H1 (cell line): ENCODE results near the gene CACNA1E.

Experiments used
- ASH2L ChIP-seq: fragments of 200-600, 300-600 bp; sonication (generic); IDR thresholded peaks from one replicate; pipeline ENCODE4 v1.7.1; 2017; ENCODE audit warnings: low read length
- CTCF ChIP-seq, 3 experiments: IDR thresholded peaks; 1 replicate in 2 of 3; 2 replicates in 1 of 3; pipeline versions ENCODE4 v1.5.1 to v1.6.1; 2011; ENCODE audit warnings: low read length in 3 of 3, mild to moderate bottlenecking in 3 of 3, inconsistent platforms in 2 of 3, low read depth in 1 of 3, moderate library complexity in 1 of 3; ENCODE audit not compliant: insufficient read depth in 1 of 3; ENCODE audit errors: control extremely low read depth in 1 of 3
- KDM5A ChIP-seq: fragments of 200-600 bp; IDR thresholded peaks from 2 replicates; pipeline ENCODE4 v1.7.1; 2012; ENCODE audit warnings: mild to moderate bottlenecking, low read length, inconsistent platforms, mixed read lengths
- MAX ChIP-seq: IDR thresholded peaks from 2 replicates; pipeline ENCODE4 v1.6.1; 2012; ENCODE audit warnings: inconsistent platforms
- POLR2A ChIP-seq, 2 experiments: IDR thresholded peaks; 1 replicate in 1 of 2; 2 replicates in 1 of 2; pipeline ENCODE4 v1.6.1; 2011; ENCODE audit warnings: low read depth in 2 of 2, low read length in 2 of 2, mild to moderate bottlenecking in 2 of 2; ENCODE audit errors: control extremely low read depth in 1 of 2
- RAD21 ChIP-seq, 2 experiments: IDR thresholded peaks in 1 of 2; conservative IDR thresholded peaks in 1 of 2; 2 replicates each; pipeline ENCODE4 v1.6.1; 2011; ENCODE audit warnings: low read depth in 2 of 2, low read length in 2 of 2, improper control_type of control experiment in 1 of 2, inconsistent platforms in 1 of 2, mild to moderate bottlenecking in 1 of 2, moderate library complexity in 1 of 2
- SIN3A ChIP-seq, 2 experiments: IDR thresholded peaks in 1 of 2; conservative IDR thresholded peaks in 1 of 2; 2 replicates each; pipeline ENCODE4 v1.6.1; 2011 to 2012; ENCODE audit warnings: low read length in 2 of 2, improper control_type of control experiment in 1 of 2, low read depth in 1 of 2, mild to moderate bottlenecking in 1 of 2
- ZNF274 ChIP-seq: IDR thresholded peaks from 2 replicates; pipeline ENCODE4 v1.7.0; 2012; ENCODE audit warnings: low read length, borderline replicate concordance; ENCODE audit errors: extremely low read depth

GRCh38 chr1:181809991-181810545, 326.8 kb downstream of the CACNA1E start:
- no peak for TF ChIP-seq CTCF (IDR thresholded peaks at IDR 0.05; ENCODE audit: control extremely low read depth in 1 of 3, insufficient read depth in 1 of 3, low read depth in 1 of 3, low read length in 3 of 3)
- no peak for TF ChIP-seq MAX
- TF ChIP-seq ASH2L = no peak
- no peak for TF ChIP-seq KDM5A
- TF ChIP-seq ZNF274 = no peak
- TF ChIP-seq SIN3A (conservative IDR thresholded peaks at IDR 0.05 in 1 of 2, IDR thresholded peaks at IDR 0.05 in 1 of 2; ENCODE audit: low read depth in 1 of 2, low read length in 2 of 2) = no peak
- TF ChIP-seq RAD21 (IDR thresholded peaks at IDR 0.05 in 1 of 2, conservative IDR thresholded peaks at IDR 0.05 in 1 of 2; ENCODE audit: low read depth in 2 of 2, low read length in 2 of 2) = no peak
- TF ChIP-seq POLR2A (IDR thresholded peaks at IDR 0.05; ENCODE audit: control extremely low read depth in 1 of 2, low read depth in 2 of 2, low read length in 2 of 2) = no peak
